A549 (cell line): Measurements from ENCODE around the gene TCF12.

Experiments
- CBX2 ChIP-seq: fragments of 200-600 bp; sonication (generic); IDR thresholded peaks from 2 replicates; pipeline ENCODE4 v1.6.1; 2016; ENCODE audit warnings: low read depth, mild to moderate bottlenecking, borderline replicate concordance
- EP300 ChIP-seq, 2 experiments: fragments of >200 bp; sonication (Bioruptor Twin); formaldehyde crosslinking; IDR thresholded peaks; 2 replicates in 1 of 2; 3 replicates in 1 of 2; pipeline ENCODE4 v1.6.1; 2016 to 2017
- POLR2A ChIP-seq: IDR thresholded peaks from 2 replicates; pipeline ENCODE4 v1.6.1; 2012; ENCODE audit warnings: mild to moderate bottlenecking, low read length
- RFX5 ChIP-seq: fragments of 450-650 bp; IDR thresholded peaks from 2 replicates; pipeline ENCODE4 v1.7.1; 2014; ENCODE audit warnings: antibody characterized with exemption, mild to moderate bottlenecking, moderate library complexity
- SREBF2 ChIP-seq: fragments of 450-650 bp; IDR thresholded peaks from 2 replicates; pipeline ENCODE4 v1.6.1; 2014; ENCODE audit warnings: mild to moderate bottlenecking, moderate library complexity
- TF ChIP-seq, protein P1 (sequence below): fragments of >200 bp; sonication (Bioruptor Twin); formaldehyde crosslinking; IDR thresholded peaks from 3 replicates; pipeline ENCODE4 v1.5.1; 2016

DNA sequence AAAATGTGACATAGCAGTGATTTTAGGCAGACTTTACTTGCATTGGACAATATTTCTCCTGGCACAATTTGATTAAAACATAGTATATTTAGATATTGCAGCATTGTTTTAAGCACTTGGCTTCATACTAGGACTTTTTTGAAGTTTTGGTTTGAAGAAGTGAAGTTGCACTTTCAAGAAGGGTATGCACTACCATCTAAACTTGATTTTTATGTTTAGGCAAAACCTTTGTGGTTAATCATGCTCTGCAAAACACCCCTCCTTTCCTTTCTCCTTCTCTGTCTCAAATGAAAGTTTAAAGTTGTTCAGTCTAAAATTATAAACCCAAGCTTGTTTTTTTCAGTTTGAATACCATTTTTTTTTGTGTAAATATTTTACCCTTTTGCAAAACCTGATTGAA, 173.8 kb downstream of the TCF12 start:
- TF ChIP-seq, protein P1, sequence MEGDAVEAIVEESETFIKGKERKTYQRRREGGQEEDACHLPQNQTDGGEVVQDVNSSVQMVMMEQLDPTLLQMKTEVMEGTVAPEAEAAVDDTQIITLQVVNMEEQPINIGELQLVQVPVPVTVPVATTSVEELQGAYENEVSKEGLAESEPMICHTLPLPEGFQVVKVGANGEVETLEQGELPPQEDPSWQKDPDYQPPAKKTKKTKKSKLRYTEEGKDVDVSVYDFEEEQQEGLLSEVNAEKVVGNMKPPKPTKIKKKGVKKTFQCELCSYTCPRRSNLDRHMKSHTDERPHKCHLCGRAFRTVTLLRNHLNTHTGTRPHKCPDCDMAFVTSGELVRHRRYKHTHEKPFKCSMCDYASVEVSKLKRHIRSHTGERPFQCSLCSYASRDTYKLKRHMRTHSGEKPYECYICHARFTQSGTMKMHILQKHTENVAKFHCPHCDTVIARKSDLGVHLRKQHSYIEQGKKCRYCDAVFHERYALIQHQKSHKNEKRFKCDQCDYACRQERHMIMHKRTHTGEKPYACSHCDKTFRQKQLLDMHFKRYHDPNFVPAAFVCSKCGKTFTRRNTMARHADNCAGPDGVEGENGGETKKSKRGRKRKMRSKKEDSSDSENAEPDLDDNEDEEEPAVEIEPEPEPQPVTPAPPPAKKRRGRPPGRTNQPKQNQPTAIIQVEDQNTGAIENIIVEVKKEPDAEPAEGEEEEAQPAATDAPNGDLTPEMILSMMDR, result no peak
- TF ChIP-seq POLR2A (no peak), EP300 (IDR thresholded peaks at IDR 0.05) (no peak), RFX5 (no peak), SREBF2 (no peak), CBX2 (no peak)
